Fibroblast of skin of left biceps (primary cell): ENCODE data around the gene ESR2.
"Not testable (repeated sequence)": the region's sequence is repeated elsewhere in the genome, so short reads cannot be mapped to it uniquely, and the experiment has no call there.

ENCODE experiments used
- DNase-seq, 2 experiments: peaks; one replicate each; pipeline ENCODE4 v3.0.0-alpha.2; 2013; ENCODE audit warnings: low read depth in 2 of 2

ESR2 gene

DNA sequence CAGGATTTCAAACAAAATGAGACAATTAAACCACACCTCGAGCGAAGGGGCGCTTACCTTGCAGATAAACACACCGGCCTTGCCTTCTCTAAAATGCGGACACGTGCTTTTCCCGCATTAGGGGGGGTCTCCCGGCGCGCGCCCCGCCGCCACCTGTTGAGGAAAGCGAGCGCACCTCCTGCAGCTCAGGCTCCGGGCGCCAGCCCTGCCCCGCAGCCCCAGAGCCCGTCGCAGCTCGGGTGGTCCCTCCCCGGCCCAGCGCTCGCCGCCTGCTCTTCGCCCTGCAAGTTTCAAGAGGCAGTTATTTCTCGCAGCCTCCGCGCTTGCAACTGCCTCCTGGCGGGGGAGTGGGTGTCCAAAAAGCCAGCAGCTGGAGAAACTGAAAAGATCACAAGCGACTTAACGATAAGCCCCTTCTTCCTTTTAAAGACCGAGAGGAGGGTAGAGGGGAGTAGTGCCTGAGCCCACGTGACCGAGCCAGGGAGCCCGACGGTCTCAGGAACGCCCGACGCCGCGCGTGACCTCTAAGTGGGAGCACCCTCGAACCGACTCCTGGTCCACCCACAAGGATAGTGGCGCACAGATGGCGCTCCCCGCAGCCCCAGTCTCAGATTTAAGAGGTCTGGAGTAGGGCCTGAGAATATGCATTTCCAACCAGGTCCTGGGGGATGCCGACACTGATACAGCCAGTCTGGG, at the start of gene ESR2:
Gene ESR2 (minus strand): TSS at position 396 of the 696 bp plus-strand sequence. CDS start 11,386 bp downstream, outside the sequence.
- DNase-seq, result no peak

DNA sequence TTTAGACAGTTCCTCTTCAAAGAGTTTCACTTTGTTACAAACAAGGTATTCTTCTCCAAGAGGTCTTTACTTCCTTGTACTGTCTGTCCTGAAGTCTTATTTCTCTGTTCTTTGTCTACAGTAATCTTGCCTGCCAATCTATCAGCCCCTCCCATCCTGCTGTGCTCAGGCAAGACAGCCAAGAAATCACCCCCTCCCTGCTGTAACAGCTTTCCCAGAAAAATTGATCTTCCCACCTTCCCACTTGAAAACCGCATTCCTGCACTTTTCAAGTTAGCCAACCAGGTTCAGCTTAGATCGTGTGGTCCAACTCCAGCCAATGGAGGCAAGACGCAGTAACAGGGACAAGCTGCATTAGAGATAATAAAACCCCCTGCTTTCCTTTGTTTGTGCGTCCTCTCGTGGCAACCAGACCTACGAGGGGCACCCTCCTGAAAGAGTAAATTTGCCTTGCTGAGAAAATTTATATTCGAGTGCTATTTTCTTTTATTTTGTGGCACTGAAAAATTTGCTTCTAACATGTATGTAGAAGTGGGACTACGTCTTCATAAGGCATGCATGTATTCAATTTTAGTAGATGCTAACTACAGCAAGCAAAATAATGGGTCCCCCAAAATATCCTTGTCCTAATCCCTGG, 46.5 kb upstream of the ESR2 start:
- DNase-seq, result no peak

GRCh38 chr14:64338616-64339316, 44.6 kb upstream of the ESR2 start:
- peak; percentile 94 for DNase-seq

- peak in 1 of 2 experiments; percentile 6 for DNase-seq
These were observed 43.9 kb upstream of the ESR2 start for GRCh38 chr14:64337888-64338615.

DNA sequence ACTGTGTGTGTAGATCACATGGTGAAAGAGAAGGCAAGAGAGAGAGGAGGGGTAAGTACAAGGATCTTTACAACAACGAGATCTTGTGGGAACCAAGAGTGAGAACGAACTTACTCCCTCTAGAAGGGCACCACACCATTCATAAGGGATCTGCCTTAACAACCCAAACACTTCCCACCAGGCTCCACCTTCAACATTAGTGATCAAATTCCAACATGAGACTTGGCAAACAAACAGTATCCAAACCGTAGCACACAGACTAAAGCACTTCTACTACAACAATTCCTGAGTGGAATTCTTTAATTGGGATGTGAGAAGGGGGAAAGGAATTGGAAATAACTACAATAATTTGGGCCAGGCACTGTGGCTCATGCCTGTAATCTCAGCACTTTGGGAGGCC, 35.0 kb upstream of the ESR2 start:
- DNase-seq, result no peak

GRCh38 chr14:64326502-64326901, 32.3 kb upstream of the ESR2 start:
- no peak for DNase-seq

DNA sequence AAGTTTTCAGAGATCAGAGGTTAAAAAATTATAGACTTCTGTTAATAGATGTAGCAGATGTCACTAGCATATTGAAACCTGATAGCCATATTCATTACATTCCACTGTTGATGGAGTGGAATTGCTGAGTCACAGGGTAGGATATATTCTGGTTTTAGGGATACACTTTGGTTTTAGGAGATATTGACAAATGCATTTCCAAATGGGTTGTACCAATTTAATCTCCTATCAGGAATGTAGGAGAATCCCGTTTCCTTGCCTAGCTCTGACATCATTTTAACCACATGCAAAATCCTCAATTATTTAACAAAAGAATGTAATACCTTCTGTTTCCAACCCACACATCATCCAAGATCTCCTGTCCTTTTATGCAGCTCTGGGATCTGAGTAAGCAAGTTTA, 30.7 kb upstream of the ESR2 start:
- DNase-seq, result peak; percentile 62 to 75

GRCh38 chr14:64324461-64324860, 30.3 kb upstream of the ESR2 start:
- DNase-seq, result no peak

DNA sequence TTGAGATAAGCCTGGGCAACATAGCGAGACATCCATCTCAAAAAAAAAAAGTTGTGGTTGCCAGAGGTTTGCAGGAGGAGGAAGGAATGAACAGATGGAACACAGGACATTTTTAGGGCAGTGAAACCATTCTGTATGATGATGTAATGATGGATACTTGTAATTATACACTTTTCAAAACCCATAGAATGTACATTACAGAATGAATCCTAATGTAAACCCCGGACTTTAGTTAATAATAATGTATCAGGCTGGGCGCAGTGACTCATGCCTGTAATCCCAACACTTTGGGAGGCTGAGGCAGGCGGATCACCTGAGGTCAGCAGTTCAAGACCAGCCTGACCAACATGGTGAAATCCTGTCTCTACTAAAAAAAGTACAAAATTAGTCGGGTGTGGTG, 26.2 kb upstream of the ESR2 start:
- DNase-seq, result not testable (repeated sequence)

DNA sequence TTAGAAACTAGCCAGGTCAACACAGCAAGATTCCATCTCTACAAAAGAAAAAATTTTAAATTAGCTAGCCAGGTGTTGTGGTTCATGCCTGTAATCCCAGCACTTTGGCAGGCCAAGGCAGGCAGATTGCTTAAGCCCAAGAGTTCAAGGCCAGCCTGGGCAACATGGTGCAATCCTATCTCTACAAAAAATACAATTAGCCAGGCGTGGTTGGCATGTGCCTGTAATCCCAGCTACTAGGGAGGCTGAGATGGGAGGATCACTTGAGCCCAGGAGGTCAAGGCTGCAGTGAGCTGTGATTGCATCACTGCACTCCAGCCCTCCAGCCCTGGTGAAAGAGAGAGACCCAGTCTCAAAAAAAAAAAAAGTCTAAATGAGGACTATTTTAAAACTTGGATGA, 24.5 kb upstream of the ESR2 start:
- not testable (repeated sequence) for DNase-seq

GRCh38 chr14:64303471-64303917, 9.3 kb upstream of the ESR2 start:
- peak in 1 of 2 experiments; percentile 41 for DNase-seq

DNA sequence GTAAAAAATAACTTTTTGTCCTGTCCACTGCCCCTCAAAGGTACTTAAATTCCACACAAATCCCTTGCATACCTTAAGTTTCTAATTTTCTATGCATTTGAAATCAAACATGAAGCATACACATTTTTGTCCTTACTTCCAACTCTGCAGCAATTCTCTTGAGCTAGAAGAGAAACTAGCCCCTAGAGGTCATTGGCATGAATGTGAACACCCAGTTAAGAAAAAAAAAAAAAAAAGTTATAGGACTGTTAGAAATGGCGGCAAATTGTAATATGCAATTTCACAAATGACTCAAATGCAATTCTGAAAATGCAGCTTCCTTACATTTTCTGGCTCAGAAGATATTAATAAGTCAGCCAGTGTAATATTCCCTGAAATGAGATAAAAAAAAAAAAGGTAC, 4.6 kb upstream of the ESR2 start:
- DNase-seq, result no peak

GRCh38 chr14:64296561-64296960, 2.4 kb upstream of the ESR2 start:
- DNase-seq, result no peak

DNA sequence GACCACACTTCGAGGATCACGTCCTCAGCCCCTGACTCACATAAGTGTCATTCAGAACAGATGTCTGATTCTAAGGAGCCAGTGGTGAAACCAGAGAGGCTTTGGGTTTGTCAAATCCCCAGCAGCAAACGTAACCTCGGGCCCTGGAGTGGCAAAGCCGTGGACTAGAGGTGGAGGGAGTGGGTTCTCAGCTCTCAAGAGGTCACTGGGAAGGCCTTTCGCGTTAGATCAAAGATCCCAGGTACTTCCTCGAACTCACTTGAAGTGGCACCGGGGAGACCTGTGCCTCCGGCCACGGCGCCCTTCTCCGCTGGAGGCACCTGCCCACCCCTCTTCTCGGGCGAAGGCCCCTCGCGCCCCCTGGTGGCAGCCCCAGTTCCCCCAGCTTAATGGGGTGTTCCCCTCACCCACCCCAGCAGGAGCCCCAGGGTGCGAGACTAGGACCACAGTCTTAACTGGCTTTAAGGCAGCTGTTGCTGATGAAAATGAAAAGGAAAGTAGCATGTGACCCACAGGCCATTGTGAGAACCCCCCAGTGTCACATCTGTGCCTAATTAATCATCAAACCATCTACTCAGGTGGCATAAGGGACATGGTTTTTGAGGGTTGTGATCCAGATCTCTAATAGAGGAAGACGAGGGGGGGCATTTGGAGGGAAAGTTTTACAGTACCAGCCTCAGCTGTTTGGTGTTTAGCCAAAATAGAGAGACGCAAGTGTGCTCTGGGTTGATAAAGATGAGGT, 672 bp upstream of the ESR2 start:
- no peak for DNase-seq

GRCh38 chr14:64292197-64292596, 2.0 kb downstream of the ESR2 start:
- DNase-seq, result no peak

DNA sequence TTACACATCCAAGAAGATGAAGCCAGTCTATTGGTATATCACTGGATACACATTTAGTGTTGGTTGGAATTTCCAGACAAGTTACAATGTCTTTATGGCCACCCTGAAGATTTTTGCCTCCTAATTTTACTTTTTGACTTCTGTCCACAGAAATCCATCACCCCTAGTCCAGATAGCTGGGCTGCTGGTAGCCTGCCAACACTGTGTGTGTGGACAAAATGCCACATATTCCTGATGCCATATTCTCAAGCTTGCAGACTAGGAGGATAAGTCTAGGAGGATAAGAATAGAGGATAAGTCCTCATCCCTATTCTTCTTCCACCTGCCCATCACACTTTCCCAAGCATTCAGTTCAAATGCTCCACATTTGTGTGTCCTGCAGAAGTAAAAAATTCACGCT, 4.6 kb downstream of the ESR2 start:
- no peak for DNase-seq

DNA sequence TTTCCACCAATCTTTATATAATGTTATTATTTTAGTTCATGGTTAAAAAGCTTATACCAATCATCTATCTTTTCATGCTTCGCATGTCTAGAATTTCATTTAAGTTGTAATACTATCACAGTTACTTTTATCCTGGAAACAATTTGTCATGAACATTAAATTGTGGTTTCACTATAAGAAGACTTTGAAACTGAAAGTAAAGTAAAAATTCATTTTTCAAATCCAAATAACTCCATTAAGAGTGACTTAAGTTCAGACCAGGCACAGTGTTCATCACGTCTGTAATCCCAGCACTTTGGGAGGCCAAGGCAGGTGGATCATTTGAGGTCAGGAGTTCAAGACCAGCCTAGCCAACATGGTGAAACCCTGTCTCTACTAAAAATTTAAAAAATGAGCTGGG, 12.4 kb downstream of the ESR2 start:
- DNase-seq, result no peak

DNA sequence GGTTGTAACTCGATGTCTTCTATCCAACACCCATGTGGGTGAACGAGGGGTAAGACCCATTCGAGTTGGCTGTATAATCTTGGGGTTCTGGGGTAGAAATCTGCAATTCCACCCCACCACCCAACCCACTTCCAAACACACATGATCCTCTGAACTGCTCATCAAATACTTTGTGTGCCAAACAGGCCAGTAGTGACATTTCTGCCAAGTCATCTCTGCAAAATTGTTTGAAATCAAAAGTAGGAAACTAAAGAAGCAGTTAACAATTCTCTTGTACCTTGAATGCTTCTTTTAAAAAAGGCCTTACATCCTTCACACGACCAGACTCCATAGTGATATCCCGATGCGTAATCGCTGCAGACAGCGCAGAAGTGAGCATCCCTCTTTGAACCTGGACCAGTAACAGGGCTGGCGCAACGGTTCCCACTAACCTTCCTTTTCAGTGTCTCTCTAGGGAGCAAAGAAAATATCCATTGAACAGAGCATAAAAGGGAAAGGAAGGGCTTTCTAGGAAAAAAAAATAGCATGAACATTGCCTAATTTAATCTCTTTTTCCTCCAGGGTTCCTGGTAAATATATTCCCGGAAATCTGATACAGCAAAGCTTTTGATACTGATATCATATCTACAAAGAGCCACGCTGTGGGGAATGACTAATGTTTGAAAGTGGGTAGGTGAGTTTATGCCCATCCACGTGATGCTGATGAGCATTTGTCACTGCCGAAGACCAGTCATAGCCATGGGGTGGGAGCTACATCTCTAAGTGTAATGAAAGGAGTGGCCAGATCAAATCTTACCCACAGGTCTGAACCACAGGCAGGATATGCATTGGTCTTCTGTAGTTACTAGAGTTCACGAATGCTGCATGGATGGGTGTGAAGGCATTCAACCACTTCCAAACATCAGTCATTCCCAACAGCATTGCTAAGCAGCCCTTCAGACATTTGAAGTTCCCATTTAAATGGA, 14.2 kb downstream of the ESR2 start:
- DNase-seq, result no peak

DNA sequence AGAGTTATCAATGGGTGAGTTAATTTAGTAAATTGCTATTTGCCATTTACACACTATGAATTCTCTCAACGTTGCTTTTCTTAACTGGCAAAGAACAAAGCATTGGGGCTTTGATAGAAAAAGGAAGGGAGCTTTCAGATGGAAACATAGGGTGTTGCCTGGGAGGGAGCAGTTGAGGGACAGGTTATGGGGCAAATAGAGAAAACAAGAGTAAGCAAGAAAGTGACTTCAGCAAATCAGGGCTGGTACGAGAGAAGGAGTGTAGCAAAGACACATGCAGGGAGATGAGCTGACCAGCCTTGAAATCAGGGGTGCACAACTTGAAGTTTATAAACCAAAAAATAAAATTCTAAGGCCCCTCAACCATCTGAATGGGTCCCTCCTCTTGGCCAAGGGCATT, 15.7 kb downstream of the ESR2 start:
- no peak for DNase-seq

DNA sequence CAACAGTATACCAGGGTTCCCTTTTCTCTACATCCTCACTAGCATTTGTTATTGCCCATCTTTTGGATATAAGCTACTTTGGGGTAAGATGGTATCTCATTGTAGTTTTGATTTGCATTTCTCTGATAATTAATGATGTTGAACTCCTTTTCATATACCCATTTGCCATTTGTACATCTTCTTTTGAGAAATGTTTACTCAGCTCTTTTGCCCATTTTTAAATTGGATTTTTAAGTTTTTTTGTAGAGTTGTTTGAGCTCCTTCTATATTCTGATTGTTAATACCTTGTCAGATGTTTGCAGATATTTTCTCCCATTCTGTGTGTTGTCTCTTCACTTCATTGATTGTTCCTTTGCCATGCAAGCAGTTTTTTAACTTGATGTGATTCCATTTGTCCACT, 22.2 kb downstream of the ESR2 start:
- no peak for DNase-seq
